Left lung (tissue), 10 donors: ENCODE data around the gene FGA. TPM values are rescaled to one million over a fixed set of nuclear protein-coding genes. Genes with fewer than 3 reads are reported as not detected.

Source experiments
- ATAC-seq: fragments of 200-7000 bp; cut with Tn5 transposase; one replicate; pipeline ENCODE4 v1.9.1; 2020; ENCODE audit warnings: moderate library complexity
- DNase-seq, 4 donors: peaks; one replicate each; pipeline ENCODE4 v3.0.0-alpha.2; 2013 to 2020
- H3K27ac ChIP-seq, 2 donors: fragments of 200-600 bp; sonication (generic) in 1 of 2; one replicate each; pipeline versions ENCODE4 v1.5.0 to v1.8.0; 2020 to 2021
- H3K27me3 ChIP-seq, 2 donors: fragments of 200-600 bp; sonication (generic) in 1 of 2; one replicate each; pipeline versions ENCODE4 v1.5.0 to v1.8.0; 2020 to 2021
- H3K36me3 ChIP-seq, 2 donors: fragments of 200-600 bp; sonication (generic) in 1 of 2; one replicate each; pipeline versions ENCODE4 v1.5.0 to v1.8.0; 2020 to 2021
- H3K4me1 ChIP-seq, 2 donors: fragments of 200-600 bp; one replicate each; pipeline ENCODE4 v1.8.0; 2021
- H3K4me3 ChIP-seq, 2 donors: fragments of 200-600 bp; sonication (generic) in 1 of 2; one replicate each; pipeline versions ENCODE4 v1.5.0 to v1.8.0; 2020 to 2021; ENCODE audit warnings: mild to moderate bottlenecking in 1 of 2
- H3K9me3 ChIP-seq, 2 donors: fragments of 200-600 bp; sonication (generic) in 1 of 2; one replicate each; pipeline versions ENCODE4 v1.5.0 to v1.8.0; 2020 to 2021
- CTCF ChIP-seq, 2 donors: fragments of 200-600 bp; sonication (generic) in 1 of 2; IDR thresholded peaks; one replicate each; pipeline versions ENCODE4 v1.5.0 to v1.8.0; 2021; ENCODE audit warnings: antibody characterized with exemption in 2 of 2
- intact Hi-C, 2 donors: fragments of 100-400 bp; cut with DNase I; formaldehyde crosslinking; loops; one replicate each; pipeline versions ENCODE4 v1.11.2 to v1.14.2; 2022
- polyA plus RNA-seq, 6 donors: library from polyadenylated mRNA; unstranded; fragments of 120-200 nt; gene quantifications; one replicate each; pipeline ENCODE4 v1.2.1, GENCODE V29; 2013; ENCODE audit not compliant: insufficient read length in 6 of 6
- total RNA-seq, 2 donors: library from RNA; stranded (reverse); fragmentation: NEBNext Ultra II Directional; extraction: Animal tissue kit (Norgen Biotek cat#: 25700); gene quantifications; one replicate each; pipeline ENCODE4 v1.2.1, GENCODE V29; 2021
- donor health status: DM: no; HTN: yes; CAD: no.
- donor health status: DM: no; HTN: no; CAD: no.

The FGA gene
- total and polyA plus RNA-seq, 8 donors = 1.3 to 75.6 (median 3.1) TPM; not detected in 4

GRCh38 chr4:154562697-154563254, 27.8 kb downstream of the FGA start, which contains the start of gene FGB:
TSS of gene FGB (plus strand) at chr4:154563011. CDS start at chr4:154563019, 8 bp downstream.
- H3K4me1 ChIP-seq = no peaks in the 10 kb centered on the region
- intact Hi-C loops = no loop called here
- no peak within 1 kb of the TSS for H3K27ac ChIP-seq
- no peak for TF ChIP-seq CTCF (IDR thresholded peaks at IDR 0.05)
- no peaks in the 10 kb centered on the region for H3K27me3 ChIP-seq
- H3K4me3 ChIP-seq = no peak within 1 kb of the TSS
- ATAC-seq (no peak), DNase-seq (no peak)
- no peaks in the 10 kb centered on the region for H3K9me3 ChIP-seq
- no peaks in the 10 kb centered on the region for H3K36me3 ChIP-seq

- H3K27me3 ChIP-seq = no peaks in the 10 kb centered on the region
- DNase-seq (no peak), ATAC-seq (peak; percentile 60)
- TF ChIP-seq CTCF (IDR thresholded peaks at IDR 0.05) = no peak
- H3K4me3 ChIP-seq = no peak overlapping the region
- no peak overlapping the region for H3K27ac ChIP-seq
- intact Hi-C loops = no loop called here
- no peaks in the 10 kb centered on the region for H3K9me3 ChIP-seq
- H3K4me1 ChIP-seq = no peaks in the 10 kb centered on the region
- no peaks in the 10 kb centered on the region for H3K36me3 ChIP-seq
Observed at GRCh38 chr4:154560824-154561231, 29.7 kb downstream of the FGA start.

- Histone ChIP-seq H3K27ac (no peak overlapping the region), H3K4me3 (no peak overlapping the region), H3K36me3 (no peaks in the 10 kb centered on the region), H3K27me3 (no peaks in the 10 kb centered on the region), H3K9me3 (no peaks in the 10 kb centered on the region), H3K4me1 (no peaks in the 10 kb centered on the region)
- DNase-seq (no peak), ATAC-seq (no peak)
- intact Hi-C loops = no loop called here
- TF ChIP-seq CTCF (IDR thresholded peaks at IDR 0.05) = no peak
Observed at GRCh38 chr4:154560419-154560801, 30.1 kb downstream of the FGA start.

GRCh38 chr4:154559494-154560418, 30.8 kb downstream of the FGA start:
- H3K9me3 ChIP-seq = no peaks in the 10 kb centered on the region
- peak in 1 of 4 donors; percentile 37 for DNase-seq
- intact Hi-C loops = no loop called here

More at GRCh38 chr4:154559494-154560418, 30.8 kb downstream of the FGA start:
- Histone ChIP-seq H3K27me3 (no peaks in the 10 kb centered on the region), H3K36me3 (no peaks in the 10 kb centered on the region), H3K4me3 (no peak overlapping the region), H3K4me1 (no peaks in the 10 kb centered on the region), H3K27ac (no peak overlapping the region)
- ATAC-seq = peak; percentile 92
- peak; percentile 42 to 43 for TF ChIP-seq CTCF (IDR thresholded peaks at IDR 0.05)
